ENCODE results near the gene ASIC4.

Gene ASIC4

GRCh38 chr2:219498280-219499057 lies 15.8 kb upstream of the ASIC4 start, which contains the start of gene GMPPA:
Gene GMPPA (plus strand): TSS chr2:219498891. CDS start chr2:219499976, 1,085 bp downstream.
- DNase-seq: peak; percentile 97

GRCh38 chr2:219499058-219499307 lies 15.3 kb upstream of the ASIC4 start:
- DNase-seq: no peak

GRCh38 chr2:219499555-219499954 lies 14.7 kb upstream of the ASIC4 start:
- DNase-seq: no peak

- DNase-seq: no peak
Measured at GRCh38 chr2:219500135-219500534, 14.1 kb upstream of the ASIC4 start.

GRCh38 chr2:219501849-219502248 lies 12.4 kb upstream of the ASIC4 start:
- DNase-seq: no peak

- DNase-seq: no peak
Measured at GRCh38 chr2:219502618-219503017, 11.7 kb upstream of the ASIC4 start.

- no peak for DNase-seq
Measured at GRCh38 chr2:219505585-219505984, 8.7 kb upstream of the ASIC4 start.

GRCh38 chr2:219506153-219506801 lies 8.0 kb upstream of the ASIC4 start:
- no peak for DNase-seq

- DNase-seq: no peak
Measured at GRCh38 chr2:219506802-219507526, 7.3 kb upstream of the ASIC4 start.

- DNase-seq: no peak
Measured at GRCh38 chr2:219507581-219508443, 6.5 kb upstream of the ASIC4 start.

- DNase-seq: no peak
Measured at GRCh38 chr2:219508444-219508734, 5.9 kb upstream of the ASIC4 start.

GRCh38 chr2:219508971-219509779 lies 5.1 kb upstream of the ASIC4 start:
- no peak for DNase-seq

GRCh38 chr2:219509780-219510511 lies 4.3 kb upstream of the ASIC4 start:
- peak; percentile 27 for DNase-seq

GRCh38 chr2:219510512-219511135 lies 3.7 kb upstream of the ASIC4 start:
- DNase-seq: no peak

- DNase-seq: no peak
Measured at GRCh38 chr2:219511547-219512325, 2.5 kb upstream of the ASIC4 start.

- DNase-seq: no peak
Measured at GRCh38 chr2:219512524-219513216, 1.6 kb upstream of the ASIC4 start.

GRCh38 chr2:219513787-219514186 lies 495 bp upstream of the ASIC4 start:
- DNase-seq: no peak

GRCh38 chr2:219514836-219515235 lies 554 bp downstream of the ASIC4 start:
- no peak for DNase-seq

GRCh38 chr2:219515874-219516629 lies 1.8 kb downstream of the ASIC4 start:
- DNase-seq: no peak

Data from CD4-positive, alpha-beta T cell treated with Interleukin-21 for 1 hour (primary cell).